GM12878 (cell line): Measurements from ENCODE around the gene H2AZ2. TPM values are rescaled to one million over a fixed set of nuclear protein-coding genes. Genes with fewer than 3 reads are reported as not detected.

Experiments
- BACH1 ChIP-seq: fragments of 450-650 bp; IDR thresholded peaks from 2 replicates; pipeline ENCODE4 v1.6.1; 2017; ENCODE audit warnings: mild to moderate bottlenecking, borderline replicate concordance
- BCL11A ChIP-seq: IDR thresholded peaks from 2 replicates; pipeline ENCODE4 v1.6.1; 2011; ENCODE audit warnings: low read depth, low read length
- CEBPB ChIP-seq, 2 experiments: fragments of 150-350 bp in 1 of 2; IDR thresholded peaks; 2 replicates each; pipeline ENCODE4 v1.6.1; 2012 to 2014; ENCODE audit warnings: low read depth in 2 of 2, low read length in 2 of 2, borderline replicate concordance in 1 of 2, inconsistent platforms in 1 of 2
- CHD2 ChIP-seq: IDR thresholded peaks from 2 replicates; pipeline ENCODE4 v1.6.1; 2011; ENCODE audit warnings: low read depth, low read length, improper control_type of control experiment, borderline replicate concordance
- EP300 ChIP-seq, 2 experiments: fragments of 150-350 bp in 1 of 2; IDR thresholded peaks; 2 replicates each; pipeline ENCODE4 v1.6.1; 2011 to 2012; ENCODE audit warnings: low read depth in 2 of 2, low read length in 2 of 2, borderline replicate concordance in 1 of 2, improper control_type of control experiment in 1 of 2, inconsistent platforms in 1 of 2; ENCODE audit not compliant: control insufficient read depth in 1 of 2
- IKZF1 ChIP-seq: fragments of 450-650 bp; conservative IDR thresholded peaks from 2 replicates; pipeline ENCODE4 v1.6.1; 2017; ENCODE audit warnings: antibody characterized with exemption, mild to moderate bottlenecking
- JUNB ChIP-seq: IDR thresholded peaks from 2 replicates; pipeline ENCODE4 v1.6.1; 2016; ENCODE audit warnings: antibody characterized with exemption, mild to moderate bottlenecking
- LARP7 ChIP-seq: fragments of 450-650 bp; IDR thresholded peaks from 2 replicates; pipeline ENCODE4 v1.6.1; 2017; ENCODE audit warnings: mild to moderate bottlenecking
- NR2C2 ChIP-seq: IDR thresholded peaks from 2 replicates; pipeline ENCODE4 v1.6.1; 2011; ENCODE audit warnings: borderline replicate concordance, low read depth; ENCODE audit not compliant: control insufficient read depth, insufficient read length
- RAD51 ChIP-seq: fragments of 450-650 bp; IDR thresholded peaks from 2 replicates; pipeline ENCODE4 v1.6.1; 2016; ENCODE audit warnings: moderate library complexity, mild to moderate bottlenecking, inconsistent platforms
- SP1 ChIP-seq: IDR thresholded peaks from one replicate; pipeline ENCODE4 v1.6.1; 2011; ENCODE audit warnings: low read depth, low read length
- YY1 ChIP-seq: IDR thresholded peaks from 2 replicates; pipeline ENCODE4 v1.6.1; 2011; ENCODE audit warnings: low read depth, mild to moderate bottlenecking, low read length
- ZNF217 ChIP-seq: fragments of 450-650 bp; IDR thresholded peaks from 2 replicates; pipeline ENCODE4 v1.6.1; 2017; ENCODE audit warnings: antibody characterized with exemption, mild to moderate bottlenecking
- polyA plus RNA-seq, 11 experiments: library from polyadenylated mRNA; depleted of rRNA in 4 of 11; unstranded in 6 of 11; stranded (reverse) in 5 of 11; fragments of >200 nt; fragmentation: Nextera tagmentation in 4 of 11; fragmentation: Illumina TruSeq in 1 of 11; extraction: Ambion mirVana in 4 of 11; extraction: Trizol in 1 of 11; gene quantifications; 1 replicate in 1 of 11; 2 replicates in 10 of 11; pipeline versions ENCODE4 v1.2.1 to v1.2.3, GENCODE V29; 2011 to 2016; ENCODE audit warnings: inconsistent platforms in 2 of 11, missing spikeins in 2 of 11, low read depth in 1 of 11
- total RNA-seq, 4 experiments: library from RNA; depleted of rRNA in 3 of 4; stranded (reverse); fragments of >200 nt in 3 of 4; fragmentation: Illumina TruSeq in 1 of 4; extraction: Trizol in 1 of 4; gene quantifications; 2 replicates each; pipeline versions ENCODE4 v1.2.1 to v1.2.3, GENCODE V29; 2013 to 2021
- TF ChIP-seq, protein P1 (sequence below): IDR thresholded peaks from 2 replicates; pipeline ENCODE4 v1.6.1; 2012; ENCODE audit warnings: low read depth, low read length, improper control_type of control experiment
- TF ChIP-seq, protein P2 (sequence below): fragments of 450-650 bp; IDR thresholded peaks from 2 replicates; pipeline ENCODE4 v1.6.1; 2017; ENCODE audit warnings: mild to moderate bottlenecking, moderate library complexity
- TF ChIP-seq, protein P3 (sequence below): fragments of 450-650 bp; IDR thresholded peaks from 2 replicates; pipeline ENCODE4 v1.6.1; 2018; ENCODE audit warnings: borderline replicate concordance, mild to moderate bottlenecking; ENCODE audit not compliant: partially characterized antibody
- TF ChIP-seq, protein P4 (sequence below): fragments of 450-650 bp; conservative IDR thresholded peaks from 2 replicates; pipeline ENCODE4 v1.6.1; 2017; ENCODE audit warnings: mild to moderate bottlenecking, moderate library complexity

H2AZ2 gene
- total and polyA plus RNA-seq, 10 of the 15 experiments (the other 5 are each of a cell fraction or from before 2014, with no cell fraction given) = 118 to 366 (median 223) TPM

DNA sequence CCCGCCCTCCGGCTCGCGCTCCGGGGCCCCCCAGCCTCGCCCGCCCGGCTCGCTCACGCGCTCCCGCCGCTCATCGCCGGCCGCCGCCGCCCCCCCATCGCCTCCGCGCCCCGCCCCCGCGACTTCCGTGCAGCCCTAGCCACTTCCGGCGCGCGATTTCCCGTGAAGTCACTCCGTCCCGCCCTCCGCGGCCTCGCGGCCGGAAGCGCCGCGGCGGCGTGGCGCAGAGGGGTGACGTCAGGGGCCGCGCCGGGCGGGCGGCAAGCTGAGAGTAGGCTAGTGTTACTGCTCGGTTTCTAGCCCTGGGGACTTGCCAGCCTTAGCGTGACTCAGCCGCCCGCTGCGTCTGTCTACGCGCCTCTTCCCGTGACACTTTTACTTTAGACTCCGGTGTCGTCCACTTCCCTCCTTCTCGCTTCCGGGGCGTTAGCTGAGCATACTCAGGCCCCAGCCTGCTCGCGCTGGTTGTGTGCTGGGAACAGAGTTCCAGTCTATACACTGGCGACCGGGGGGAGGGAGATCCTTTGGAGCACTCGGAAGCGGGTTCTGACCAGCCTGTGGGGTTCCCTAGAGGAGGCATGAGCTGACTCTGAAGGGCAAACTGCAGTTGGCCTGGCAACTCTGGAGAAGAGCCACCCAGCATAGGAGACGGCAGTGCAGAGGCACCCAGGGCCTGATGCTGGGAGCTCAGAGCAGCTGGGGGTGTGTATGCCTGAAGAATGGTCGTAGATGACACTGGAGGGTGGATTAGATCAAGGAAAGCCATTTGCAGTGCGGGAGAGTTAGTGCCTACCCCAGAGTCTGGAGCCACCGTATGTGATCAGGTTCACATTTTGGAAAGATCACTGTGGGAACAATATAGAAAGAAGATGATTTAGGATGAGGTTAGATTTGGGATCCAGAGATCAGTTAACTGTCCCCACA is 37.8 kb upstream of the H2AZ2 start, which contains the start of gene PURB (continued):
- TF ChIP-seq YY1 (peak; percentile 68), SP1 (peak; percentile 75), RAD51 (0 out of 2 replicates have a peak, but pooled peaks have one; percentile 10), CHD2 (peak; percentile 68), BCL11A (0 out of 2 replicates have a peak, but pooled peaks have one; percentile 37), JUNB (no peak), EP300 (IDR thresholded peaks at IDR 0.05; ENCODE audit: borderline replicate concordance in 1 of 2, control insufficient read depth in 1 of 2, low read depth in 2 of 2, low read length in 2 of 2) (peak; percentile 62 to 64; a peak in 3 of 4 replicates), NR2C2 (no peak), LARP7 (peak; percentile 12; the same call in 1 of the 2 replicates), CEBPB (IDR thresholded peaks at IDR 0.05; ENCODE audit: borderline replicate concordance in 1 of 2, low read depth in 2 of 2, low read length in 2 of 2) (no peak), IKZF1 (peak; percentile 92), ZNF217 (no peak), BACH1 (peak; percentile 98)
- TF ChIP-seq, protein P1, sequence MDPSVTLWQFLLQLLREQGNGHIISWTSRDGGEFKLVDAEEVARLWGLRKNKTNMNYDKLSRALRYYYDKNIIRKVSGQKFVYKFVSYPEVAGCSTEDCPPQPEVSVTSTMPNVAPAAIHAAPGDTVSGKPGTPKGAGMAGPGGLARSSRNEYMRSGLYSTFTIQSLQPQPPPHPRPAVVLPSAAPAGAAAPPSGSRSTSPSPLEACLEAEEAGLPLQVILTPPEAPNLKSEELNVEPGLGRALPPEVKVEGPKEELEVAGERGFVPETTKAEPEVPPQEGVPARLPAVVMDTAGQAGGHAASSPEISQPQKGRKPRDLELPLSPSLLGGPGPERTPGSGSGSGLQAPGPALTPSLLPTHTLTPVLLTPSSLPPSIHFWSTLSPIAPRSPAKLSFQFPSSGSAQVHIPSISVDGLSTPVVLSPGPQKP = peak; percentile 97
- TF ChIP-seq, protein P2, sequence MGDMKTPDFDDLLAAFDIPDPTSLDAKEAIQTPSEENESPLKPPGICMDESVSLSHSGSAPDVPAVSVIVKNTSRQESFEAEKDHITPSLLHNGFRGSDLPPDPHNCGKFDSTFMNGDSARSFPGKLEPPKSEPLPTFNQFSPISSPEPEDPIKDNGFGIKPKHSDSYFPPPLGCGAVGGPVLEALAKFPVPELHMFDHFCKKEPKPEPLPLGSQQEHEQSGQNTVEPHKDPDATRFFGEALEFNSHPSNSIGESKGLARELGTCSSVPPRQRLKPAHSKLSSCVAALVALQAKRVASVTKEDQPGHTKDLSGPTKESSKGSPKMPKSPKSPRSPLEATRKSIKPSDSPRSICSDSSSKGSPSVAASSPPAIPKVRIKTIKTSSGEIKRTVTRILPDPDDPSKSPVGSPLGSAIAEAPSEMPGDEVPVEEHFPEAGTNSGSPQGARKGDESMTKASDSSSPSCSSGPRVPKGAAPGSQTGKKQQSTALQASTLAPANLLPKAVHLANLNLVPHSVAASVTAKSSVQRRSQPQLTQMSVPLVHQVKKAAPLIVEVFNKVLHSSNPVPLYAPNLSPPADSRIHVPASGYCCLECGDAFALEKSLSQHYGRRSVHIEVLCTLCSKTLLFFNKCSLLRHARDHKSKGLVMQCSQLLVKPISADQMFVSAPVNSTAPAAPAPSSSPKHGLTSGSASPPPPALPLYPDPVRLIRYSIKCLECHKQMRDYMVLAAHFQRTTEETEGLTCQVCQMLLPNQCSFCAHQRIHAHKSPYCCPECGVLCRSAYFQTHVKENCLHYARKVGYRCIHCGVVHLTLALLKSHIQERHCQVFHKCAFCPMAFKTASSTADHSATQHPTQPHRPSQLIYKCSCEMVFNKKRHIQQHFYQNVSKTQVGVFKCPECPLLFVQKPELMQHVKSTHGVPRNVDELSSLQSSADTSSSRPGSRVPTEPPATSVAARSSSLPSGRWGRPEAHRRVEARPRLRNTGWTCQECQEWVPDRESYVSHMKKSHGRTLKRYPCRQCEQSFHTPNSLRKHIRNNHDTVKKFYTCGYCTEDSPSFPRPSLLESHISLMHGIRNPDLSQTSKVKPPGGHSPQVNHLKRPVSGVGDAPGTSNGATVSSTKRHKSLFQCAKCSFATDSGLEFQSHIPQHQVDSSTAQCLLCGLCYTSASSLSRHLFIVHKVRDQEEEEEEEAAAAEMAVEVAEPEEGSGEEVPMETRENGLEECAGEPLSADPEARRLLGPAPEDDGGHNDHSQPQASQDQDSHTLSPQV = peak; percentile 90
- TF ChIP-seq, protein P3, sequence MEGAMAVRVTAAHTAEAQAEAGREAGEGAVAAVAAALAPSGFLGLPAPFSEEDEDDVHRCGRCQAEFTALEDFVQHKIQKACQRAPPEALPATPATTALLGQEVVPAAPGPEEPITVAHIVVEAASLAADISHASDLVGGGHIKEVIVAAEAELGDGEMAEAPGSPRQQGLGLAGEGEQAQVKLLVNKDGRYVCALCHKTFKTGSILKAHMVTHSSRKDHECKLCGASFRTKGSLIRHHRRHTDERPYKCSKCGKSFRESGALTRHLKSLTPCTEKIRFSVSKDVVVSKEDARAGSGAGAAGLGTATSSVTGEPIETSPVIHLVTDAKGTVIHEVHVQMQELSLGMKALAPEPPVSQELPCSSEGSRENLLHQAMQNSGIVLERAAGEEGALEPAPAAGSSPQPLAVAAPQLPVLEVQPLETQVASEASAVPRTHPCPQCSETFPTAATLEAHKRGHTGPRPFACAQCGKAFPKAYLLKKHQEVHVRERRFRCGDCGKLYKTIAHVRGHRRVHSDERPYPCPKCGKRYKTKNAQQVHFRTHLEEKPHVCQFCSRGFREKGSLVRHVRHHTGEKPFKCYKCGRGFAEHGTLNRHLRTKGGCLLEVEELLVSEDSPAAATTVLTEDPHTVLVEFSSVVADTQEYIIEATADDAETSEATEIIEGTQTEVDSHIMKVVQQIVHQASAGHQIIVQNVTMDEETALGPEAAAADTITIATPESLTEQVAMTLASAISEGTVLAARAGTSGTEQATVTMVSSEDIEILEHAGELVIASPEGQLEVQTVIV = no peak
- TF ChIP-seq, protein P4, sequence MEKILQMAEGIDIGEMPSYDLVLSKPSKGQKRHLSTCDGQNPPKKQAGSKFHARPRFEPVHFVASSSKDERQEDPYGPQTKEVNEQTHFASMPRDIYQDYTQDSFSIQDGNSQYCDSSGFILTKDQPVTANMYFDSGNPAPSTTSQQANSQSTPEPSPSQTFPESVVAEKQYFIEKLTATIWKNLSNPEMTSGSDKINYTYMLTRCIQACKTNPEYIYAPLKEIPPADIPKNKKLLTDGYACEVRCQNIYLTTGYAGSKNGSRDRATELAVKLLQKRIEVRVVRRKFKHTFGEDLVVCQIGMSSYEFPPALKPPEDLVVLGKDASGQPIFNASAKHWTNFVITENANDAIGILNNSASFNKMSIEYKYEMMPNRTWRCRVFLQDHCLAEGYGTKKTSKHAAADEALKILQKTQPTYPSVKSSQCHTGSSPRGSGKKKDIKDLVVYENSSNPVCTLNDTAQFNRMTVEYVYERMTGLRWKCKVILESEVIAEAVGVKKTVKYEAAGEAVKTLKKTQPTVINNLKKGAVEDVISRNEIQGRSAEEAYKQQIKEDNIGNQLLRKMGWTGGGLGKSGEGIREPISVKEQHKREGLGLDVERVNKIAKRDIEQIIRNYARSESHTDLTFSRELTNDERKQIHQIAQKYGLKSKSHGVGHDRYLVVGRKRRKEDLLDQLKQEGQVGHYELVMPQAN = peak; percentile 65
